GM20000 (cell line): Measurements from ENCODE around the gene STIM2.

ENCODE experiments used
- DNase-seq: peaks from one replicate; pipeline ENCODE4 v3.0.0; 2012; ENCODE audit warnings: low spot score
- CTCF ChIP-seq: IDR thresholded peaks from 2 replicates; pipeline ENCODE4 v1.5.1; 2012; ENCODE audit warnings: mild to moderate bottlenecking, control low read depth; ENCODE audit errors: extremely low read depth, missing control alignments

STIM2 gene

GRCh38 chr4:27055221-27055760 lies 194.7 kb downstream of the STIM2 start:
- no peak for TF ChIP-seq CTCF
- DNase-seq = no peak

GRCh38 chr4:27056281-27056680 lies 195.6 kb downstream of the STIM2 start:
- DNase-seq = no peak
- TF ChIP-seq CTCF = no peak

- DNase-seq = no peak
These were observed 196.4 kb downstream of the STIM2 start for GRCh38 chr4:27057053-27057452.

GRCh38 chr4:27057662-27058061 lies 197.0 kb downstream of the STIM2 start:
- no peak for DNase-seq
- no peak for TF ChIP-seq CTCF

More at GRCh38 chr4:27057053-27057452, 196.4 kb downstream of the STIM2 start:
- no peak for TF ChIP-seq CTCF

GRCh38 chr4:27058819-27059406 lies 198.3 kb downstream of the STIM2 start:
- DNase-seq = no peak
- no peak for TF ChIP-seq CTCF

GRCh38 chr4:27059446-27059845 lies 198.8 kb downstream of the STIM2 start:
- TF ChIP-seq CTCF = no peak
- DNase-seq = no peak

GRCh38 chr4:27062256-27062655 lies 201.6 kb downstream of the STIM2 start:
- TF ChIP-seq CTCF = no peak
- no peak for DNase-seq
